Left colon (tissue), 2 donors: ENCODE data around the gene TNNI3K. TPM values are rescaled to one million over a fixed set of nuclear protein-coding genes. Genes with fewer than 3 reads are reported as not detected.

Experiments used
- ATAC-seq: fragments of 200-7000 bp; cut with Tn5 transposase; one replicate; pipeline ENCODE4 v1.9.1; 2020; ENCODE audit warnings: mild to moderate bottlenecking, moderate library complexity
- DNase-seq, 2 donors: peaks; one replicate each; pipeline ENCODE4 v3.0.0-alpha.2; 2020
- intact Hi-C, 2 donors: fragments of 100-400 bp; cut with DNase I in 1 of 2; cut with micrococcal nuclease in 1 of 2; formaldehyde crosslinking; loops; one replicate each; pipeline versions ENCODE4 v1.11.2 to v1.14.0; 2022; cut with DNase I, micrococcal nuclease
- total RNA-seq, 2 donors: library from RNA; stranded (reverse); fragmentation: NEBNext Ultra II Directional; extraction: Animal tissue kit (Norgen Biotek cat#: 25700); gene quantifications; one replicate each; pipeline ENCODE4 v1.2.1, GENCODE V29; 2021
- donor health status: DM: no; HTN: no; CAD: no.
- donor health status: DM: yes; HTN: yes; CAD: no.

Gene TNNI3K
- total RNA-seq, 2 donors from 2014 or later = 1.0 TPM; not detected in 1

- ATAC-seq (no peak), DNase-seq (no peak)
- intact Hi-C loops = no loop called here
These were observed 233.9 kb downstream of the TNNI3K start for GRCh38 chr1:74468982-74469603.

DNA sequence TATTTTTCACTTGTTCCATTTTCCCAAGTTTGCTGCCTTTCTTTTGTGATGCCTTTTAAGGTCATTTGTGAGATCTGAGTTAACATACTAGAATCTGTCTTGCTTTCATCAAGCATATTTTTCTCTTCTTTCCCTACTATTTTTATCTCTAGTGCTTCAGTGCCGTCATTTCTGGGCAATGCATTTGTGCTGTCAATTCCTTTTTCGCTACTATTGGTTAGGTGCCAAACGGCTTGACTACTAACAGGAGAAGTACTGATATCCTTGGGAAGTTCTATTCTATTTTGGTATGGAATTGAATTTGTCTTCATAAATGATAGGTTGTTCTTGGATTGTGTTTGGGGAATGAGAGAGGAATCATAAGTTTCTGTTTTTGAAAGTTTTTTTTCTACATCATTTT lies 235.1 kb downstream of the TNNI3K start:
- intact Hi-C loops = no loop called here
- no peak for DNase-seq
- ATAC-seq = no peak

- ATAC-seq (no peak), DNase-seq (no peak)
- intact Hi-C loops = no loop called here
These were observed 235.7 kb downstream of the TNNI3K start for GRCh38 chr1:74470936-74471335.

DNA sequence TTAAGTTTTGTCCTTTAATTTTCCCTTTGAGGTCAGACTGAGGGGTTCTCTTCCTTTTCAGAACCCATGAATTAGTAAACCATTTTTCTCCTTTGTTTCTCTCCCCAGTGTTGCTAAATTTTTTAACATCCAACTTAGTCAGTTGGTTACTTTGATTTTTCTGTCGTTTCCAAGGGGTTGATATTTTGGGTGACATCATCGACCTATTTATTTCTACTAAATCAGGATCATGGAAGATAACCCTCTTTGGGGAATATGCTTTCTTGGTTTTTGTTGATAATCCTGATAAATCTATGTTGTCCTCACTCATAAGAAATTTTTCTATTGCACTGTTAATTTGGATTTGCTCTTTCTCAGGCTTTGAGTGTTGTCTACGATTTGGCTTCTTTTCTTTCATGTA lies 236.3 kb downstream of the TNNI3K start:
- no peak for DNase-seq
- intact Hi-C loops = no loop called here
- ATAC-seq = no peak

DNA sequence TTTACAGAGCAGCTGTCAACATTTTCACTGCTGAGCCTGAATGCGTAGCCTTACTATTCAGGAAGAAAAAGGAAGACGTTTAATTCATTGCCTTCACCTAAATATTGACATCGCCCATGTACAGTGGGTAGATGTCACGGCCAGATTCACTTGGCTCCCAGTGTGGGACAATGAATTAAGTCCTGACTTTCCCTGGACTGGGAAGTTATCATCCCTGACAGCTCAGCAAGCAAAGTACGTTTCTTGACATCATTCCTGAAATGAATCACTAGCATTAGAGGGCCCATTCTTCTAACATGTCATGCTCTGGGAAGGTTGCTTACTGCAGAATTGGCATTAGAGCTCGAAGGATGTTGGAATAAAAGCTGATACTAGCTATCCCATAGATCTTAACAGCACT lies 239.4 kb downstream of the TNNI3K start:
- ATAC-seq = no peak
- DNase-seq = no peak
- intact Hi-C loops = no loop called here

DNA sequence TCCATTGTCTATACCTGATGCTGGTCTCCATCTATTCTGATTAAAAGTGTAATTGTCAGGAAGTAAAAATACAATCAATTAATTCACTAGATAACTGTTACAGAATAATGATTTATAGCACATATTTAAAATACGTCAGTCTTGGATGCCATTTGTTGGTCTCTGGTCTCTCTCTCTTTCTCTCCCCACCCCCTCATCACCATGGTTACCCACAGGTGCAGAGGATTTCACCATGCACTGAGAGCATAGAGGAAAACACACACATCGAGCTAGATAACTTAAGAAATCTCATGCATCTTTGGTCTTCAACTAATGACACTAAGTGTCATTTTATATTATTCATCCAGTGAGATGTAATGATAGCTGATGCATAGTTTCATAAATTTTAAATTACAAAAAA lies 243.8 kb downstream of the TNNI3K start:
- intact Hi-C loops = no loop called here
- DNase-seq (no peak), ATAC-seq (no peak)

DNA sequence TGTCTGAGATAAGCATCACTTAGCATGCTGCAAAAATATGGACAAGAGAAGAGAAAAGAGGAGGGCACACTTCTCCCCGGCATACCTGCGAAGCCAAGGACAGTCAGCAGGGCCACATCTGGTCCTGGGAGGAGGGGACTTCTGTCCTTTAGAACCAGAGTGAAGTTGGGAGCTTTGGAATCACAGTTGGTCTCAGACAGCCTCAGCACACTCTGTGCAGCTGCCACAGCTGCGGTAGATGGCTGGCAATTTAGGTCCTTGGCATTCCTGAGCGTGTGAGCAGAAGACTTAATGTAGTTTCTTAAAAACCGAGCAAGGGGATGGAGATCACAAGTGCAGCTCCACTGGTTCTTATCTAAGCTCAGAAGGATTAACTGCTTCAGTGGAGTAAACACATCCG lies 244.9 kb downstream of the TNNI3K start:
- no peak for ATAC-seq
- DNase-seq = no peak
- intact Hi-C loops = no loop called here

GRCh38 chr1:74481607-74482006 lies 246.4 kb downstream of the TNNI3K start:
- intact Hi-C loops = no loop called here
- ATAC-seq = no peak
- no peak for DNase-seq

DNA sequence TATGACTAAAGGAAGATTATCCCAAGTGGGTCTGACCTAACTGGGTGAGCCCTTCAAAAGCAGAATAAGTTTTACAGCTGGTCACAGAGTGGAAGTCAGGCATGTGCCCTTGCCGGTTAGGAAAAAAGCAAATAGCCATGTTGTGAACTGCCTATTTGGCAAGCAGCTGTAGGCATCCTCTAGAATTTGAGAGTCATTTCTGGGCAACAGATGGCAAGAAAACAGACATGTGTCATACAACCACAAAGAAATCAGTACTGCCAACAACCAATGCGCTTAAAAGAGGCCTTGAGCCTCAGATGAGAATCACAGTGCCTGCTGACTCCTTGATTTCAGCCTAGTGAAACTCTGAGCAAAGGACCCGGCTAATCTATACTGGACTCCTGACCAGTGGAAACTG lies 250.4 kb downstream of the TNNI3K start:
- DNase-seq = no peak
- intact Hi-C loops = no loop called here
- no peak for ATAC-seq

DNA sequence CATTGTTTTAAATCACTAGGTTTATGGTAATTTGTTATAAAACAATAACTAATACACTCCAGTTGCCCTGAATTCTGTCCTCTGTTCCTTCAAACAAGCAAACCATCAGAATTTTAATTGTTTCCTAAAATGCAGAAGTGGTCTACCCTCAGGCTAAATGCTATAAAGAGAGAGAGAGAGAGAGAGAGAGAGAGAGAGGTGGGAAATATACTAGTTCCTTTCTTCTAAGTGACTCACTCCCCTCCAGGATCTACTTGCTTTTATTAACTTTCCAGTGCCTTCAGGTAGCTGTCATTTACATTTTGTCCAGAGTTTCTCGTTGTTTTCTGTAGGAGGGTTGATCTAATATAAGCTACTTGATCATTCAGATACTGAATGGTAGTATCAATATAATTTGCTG lies 250.8 kb downstream of the TNNI3K start:
- no peak for ATAC-seq
- DNase-seq = no peak
- intact Hi-C loops = no loop called here

GRCh38 chr1:74496669-74497068 lies 261.5 kb downstream of the TNNI3K start:
- DNase-seq (no peak), ATAC-seq (no peak)
- intact Hi-C loops = no loop called here

- DNase-seq (no peak), ATAC-seq (no peak)
- intact Hi-C loops = no loop called here
These were observed 263.7 kb downstream of the TNNI3K start for GRCh38 chr1:74498901-74499300.

GRCh38 chr1:74502432-74502831 lies 267.2 kb downstream of the TNNI3K start:
- no peak for DNase-seq
- ATAC-seq = no peak
- intact Hi-C loops = no loop called here

- no peak for ATAC-seq
- intact Hi-C loops = no loop called here
- no peak for DNase-seq
These were observed 267.7 kb downstream of the TNNI3K start for GRCh38 chr1:74502858-74503257.

DNA sequence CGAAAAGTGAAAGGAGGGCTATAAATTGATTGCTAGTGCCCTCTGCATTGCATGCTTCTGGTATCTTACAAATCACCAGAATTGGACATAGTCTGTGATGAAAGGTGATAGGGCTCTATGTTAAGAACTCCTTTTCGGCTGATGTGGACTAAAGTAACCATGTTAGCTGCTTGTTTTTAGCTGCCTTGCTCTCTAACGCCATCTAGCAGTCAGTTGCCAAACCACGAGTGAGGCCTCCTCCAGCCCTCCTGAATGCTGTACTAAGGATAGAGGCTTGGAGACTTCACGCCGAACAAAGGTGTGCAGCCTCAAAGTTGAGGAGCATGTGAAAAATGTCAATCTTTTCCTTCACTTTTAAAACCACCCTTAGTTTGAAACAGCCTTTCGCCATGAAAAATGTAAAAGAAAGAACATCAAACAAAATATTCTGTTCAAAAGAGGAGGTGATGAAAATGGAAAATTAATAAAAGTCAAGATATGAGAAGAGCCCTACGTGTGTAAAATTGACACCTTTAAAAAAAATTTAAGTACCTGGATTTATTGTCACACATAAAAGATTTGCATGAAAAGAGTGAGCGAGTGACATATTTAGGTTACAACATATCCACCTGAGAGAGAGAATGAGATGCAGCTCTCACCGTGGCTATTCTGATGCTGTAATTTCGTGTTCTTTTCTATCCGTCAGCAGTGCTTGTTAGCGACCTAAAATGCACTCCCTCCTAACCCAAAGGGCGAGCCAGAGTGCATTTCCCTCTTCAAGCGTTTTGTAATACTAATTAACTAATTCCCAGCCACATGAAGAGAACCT lies 269.1 kb downstream of the TNNI3K start:
- intact Hi-C loops = no loop called here
- DNase-seq = peak in 1 of 2 donors; percentile 25
- ATAC-seq = peak; percentile 55

GRCh38 chr1:74504933-74505512 lies 269.8 kb downstream of the TNNI3K start:
- no peak for DNase-seq
- intact Hi-C loops = no loop called here
- ATAC-seq = peak; percentile 23

DNA sequence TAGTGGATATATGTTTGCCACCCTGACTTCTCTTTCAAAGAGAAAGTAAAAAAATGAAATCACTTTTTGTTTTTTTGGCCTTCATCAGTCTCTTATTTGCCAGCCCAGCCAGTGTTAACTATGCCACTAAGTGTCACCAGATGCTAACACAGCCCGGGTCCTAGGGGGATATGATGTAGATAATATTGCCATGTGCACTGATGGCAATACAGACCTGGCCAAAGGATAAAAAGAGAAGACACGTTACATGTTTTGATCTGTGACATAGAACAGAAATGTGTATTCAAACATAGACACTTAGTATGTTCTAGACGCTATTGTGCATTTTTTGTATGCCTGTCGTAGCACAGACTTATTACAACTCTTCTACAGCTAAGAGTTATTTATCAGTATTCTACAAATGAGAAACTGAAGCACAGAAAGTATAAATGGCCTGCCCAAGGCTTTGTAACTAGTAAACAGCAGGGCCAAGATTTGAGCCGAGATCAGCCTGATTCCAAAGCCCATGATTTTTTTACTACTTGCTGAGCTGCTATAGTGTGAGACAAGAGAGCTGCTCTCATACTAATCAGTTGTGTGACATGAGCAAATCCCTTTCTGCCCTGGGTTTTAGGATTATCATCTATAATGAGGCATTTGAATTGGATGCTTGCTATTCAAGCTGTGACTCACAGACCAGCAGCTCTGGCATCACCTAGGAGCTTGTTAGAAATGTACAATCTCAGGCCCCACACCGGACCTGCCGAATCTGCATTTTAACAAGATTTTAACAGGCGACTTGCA lies 270.9 kb downstream of the TNNI3K start:
- ATAC-seq (no peak), DNase-seq (no peak)
- intact Hi-C loops = no loop called here

- no peak for DNase-seq
- no peak for ATAC-seq
- intact Hi-C loops = no loop called here
These were observed 273.3 kb downstream of the TNNI3K start for GRCh38 chr1:74508449-74508848.

DNA sequence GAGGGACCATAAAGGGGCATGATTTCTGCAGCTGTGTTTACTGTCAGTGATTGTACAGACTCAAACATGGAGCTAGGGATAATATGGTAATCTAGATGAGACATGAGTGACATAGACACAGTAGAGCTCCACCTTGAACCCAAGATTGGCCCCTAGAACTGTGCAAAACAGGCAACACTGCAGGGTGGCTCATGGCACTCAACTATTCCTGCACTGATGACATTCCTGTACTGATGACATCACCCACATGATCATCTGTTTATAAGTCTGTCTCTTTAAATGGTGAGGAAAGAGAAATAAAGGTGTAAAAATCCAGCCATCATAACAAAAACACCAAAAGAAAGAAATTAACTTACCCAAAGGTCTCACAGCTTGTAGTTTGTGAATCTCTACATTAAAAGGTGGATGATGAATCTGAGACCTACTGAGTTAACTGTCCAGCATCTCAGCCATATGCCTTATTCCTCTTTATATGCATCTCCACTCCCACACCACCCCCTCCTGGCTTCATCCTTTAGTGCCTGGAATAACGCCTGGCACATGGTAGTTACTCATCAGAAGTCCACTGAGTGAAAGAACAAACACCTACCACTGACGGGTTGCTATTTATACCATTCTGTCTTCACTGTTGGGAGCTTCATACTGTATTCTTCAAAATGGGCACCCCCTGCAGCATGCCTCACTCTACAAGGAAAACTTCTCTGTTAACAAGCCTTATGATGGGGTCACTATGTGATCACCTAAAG lies 277.2 kb downstream of the TNNI3K start, which contains the start of gene LRRC53:
Gene LRRC53, minus strand, starts transcription at position 442 of the 746 bp plus-strand sequence. CDS start 29,262 bp downstream, outside the sequence.
- no peak for ATAC-seq
- intact Hi-C loops = no loop called here

More for the DNA sequence above, 277.2 kb downstream of the TNNI3K start, which contains the start of gene LRRC53:
- DNase-seq = no peak
